Activated T-helper 2 cell treated with anti-CD3 and anti-CD28 coated beads, Interferon-gamma antibody, Interleukin-2, Interleukin-4, amounts not matched to agents 10 μg/mL and 5 μg/mL and 100 μg/mL, durations not matched to agents 14 hours and 24 hours and 36 hours (primary cell): ENCODE measurements around the gene FRS2. TPM values are rescaled to one million over a fixed set of nuclear protein-coding genes. Genes with fewer than 3 reads are reported as not detected.

Experiments used
- DNase-seq: peaks from one replicate; pipeline ENCODE4 v3.0.0; 2021; ENCODE audit warnings: low spot score
- H3K27ac Mint-ChIP-seq: one replicate; pipeline ENCODE4 v1.8.0; 2021; ENCODE audit warnings: mixed read lengths
- H3K27me3 Mint-ChIP-seq: one replicate; pipeline ENCODE4 v1.8.0; 2021; ENCODE audit warnings: low read depth, mixed read lengths
- H3K36me3 Mint-ChIP-seq: one replicate; pipeline ENCODE4 v1.8.0; 2021; ENCODE audit warnings: low read depth, mixed read lengths
- H3K4me1 Mint-ChIP-seq: one replicate; pipeline ENCODE4 v1.8.0; 2021; ENCODE audit warnings: low read depth, mixed read lengths
- H3K4me3 Mint-ChIP-seq: one replicate; pipeline ENCODE4 v1.8.0; 2021; ENCODE audit warnings: low read depth, mild to moderate bottlenecking, moderate library complexity, mixed read lengths
- H3K9me3 Mint-ChIP-seq: one replicate; pipeline ENCODE4 v1.8.0; 2021; ENCODE audit warnings: mixed read lengths
- intact Hi-C: fragments of 100-400 bp; cut with micrococcal nuclease; formaldehyde crosslinking; loops from one replicate; pipeline ENCODE4 v1.15.1; 2023
- total RNA-seq: library from RNA; stranded (reverse); gene quantifications from 2 replicates; pipeline ENCODE4 v1.2.3, GENCODE V29; 2022

FRS2 gene
- total RNA-seq, 1 donor from 2014 or later, result 11.4 TPM

DNA sequence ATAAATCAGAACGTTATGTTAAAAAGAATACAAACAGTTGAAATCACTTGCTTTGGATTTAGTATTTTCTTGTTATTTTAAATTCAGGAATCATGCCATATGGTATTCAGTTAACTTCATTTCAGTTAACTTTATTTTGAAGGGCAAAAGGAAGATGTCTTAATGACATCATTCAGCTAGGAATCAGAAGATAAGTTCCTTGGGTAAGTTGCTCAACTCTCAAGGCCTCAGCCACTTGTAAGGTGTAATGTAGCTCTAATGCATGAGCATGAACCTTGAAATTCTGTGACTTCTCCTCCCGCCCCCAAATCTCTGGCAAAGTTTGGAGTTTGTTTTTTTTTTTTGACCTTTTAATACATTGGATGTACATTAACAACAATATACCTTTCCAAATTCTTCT is 42.6 kb downstream of the FRS2 start:
- intact Hi-C loops, result no loop called here
- Mint-ChIP-seq H3K9me3 (no peaks in the 10 kb centered on the region), H3K27me3 (no peaks in the 10 kb centered on the region), H3K4me3 (no peak overlapping the region), H3K36me3 (no peaks in the 10 kb centered on the region), H3K4me1 (peaks cover 34% of the 10 kb centered on the region), H3K27ac (no peak overlapping the region)
- no peak for DNase-seq

DNA sequence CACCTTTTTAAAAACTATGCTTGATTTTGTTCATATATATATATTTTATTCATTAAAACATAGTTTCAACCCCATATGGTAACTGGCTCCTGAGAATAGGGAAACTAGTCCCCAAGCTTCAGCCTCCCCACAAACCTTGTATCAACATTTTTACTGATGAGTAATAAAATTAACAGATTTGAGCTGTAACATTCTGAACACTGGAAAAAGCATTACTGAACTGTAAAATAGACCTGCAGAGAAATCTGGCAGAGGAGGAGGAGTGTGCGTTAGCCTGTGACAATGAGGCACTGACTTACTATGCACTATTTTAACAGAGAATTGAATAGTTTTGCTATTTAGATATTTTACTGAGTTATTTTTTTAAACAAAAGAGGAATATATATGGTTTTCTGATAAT is 43.1 kb downstream of the FRS2 start:
- Mint-ChIP-seq H3K4me1 (peaks cover 33% of the 10 kb centered on the region), H3K27me3 (no peaks in the 10 kb centered on the region), H3K9me3 (no peaks in the 10 kb centered on the region), H3K27ac (no peak overlapping the region), H3K36me3 (peaks cover 2% of the 10 kb centered on the region), H3K4me3 (no peak overlapping the region)
- intact Hi-C loops, result no loop called here
- no peak for DNase-seq

DNA sequence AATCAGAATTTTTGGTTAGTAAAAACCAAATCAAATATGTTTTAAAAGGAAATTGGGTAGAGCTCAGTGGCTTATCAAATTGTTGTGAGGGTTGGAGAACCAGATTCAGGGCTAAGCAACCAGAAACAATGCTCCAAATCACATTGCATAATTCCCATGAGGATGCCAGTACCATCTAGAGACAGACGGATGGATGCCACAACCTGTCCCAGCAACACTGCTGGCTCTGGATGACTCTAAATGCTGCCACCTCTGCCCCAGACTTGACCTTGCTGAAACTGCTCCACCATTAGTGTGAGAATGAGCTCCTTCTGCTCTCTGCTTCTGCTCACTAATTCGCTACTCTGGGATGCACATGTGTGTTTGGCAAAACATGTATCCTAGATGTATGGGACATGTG is 43.9 kb downstream of the FRS2 start:
- peaks cover 4% of the 10 kb centered on the region for H3K36me3 Mint-ChIP-seq
- no peak for DNase-seq
- no peak overlapping the region for H3K4me3 Mint-ChIP-seq
- intact Hi-C loops, result no loop called here
- no peaks in the 10 kb centered on the region for H3K27me3 Mint-ChIP-seq
- peaks cover 29% of the 10 kb centered on the region for H3K4me1 Mint-ChIP-seq
- H3K27ac Mint-ChIP-seq, result no peak overlapping the region
- no peaks in the 10 kb centered on the region for H3K9me3 Mint-ChIP-seq

- H3K27me3 Mint-ChIP-seq, result no peaks in the 10 kb centered on the region
- H3K36me3 Mint-ChIP-seq, result peaks cover 11% of the 10 kb centered on the region
- no peak overlapping the region for H3K27ac Mint-ChIP-seq
- H3K4me1 Mint-ChIP-seq, result peaks cover 25% of the 10 kb centered on the region
- intact Hi-C loops, result no loop called here
- no peak for DNase-seq
- H3K4me3 Mint-ChIP-seq, result no peak overlapping the region
- peaks cover 5% of the 10 kb centered on the region for H3K9me3 Mint-ChIP-seq
These were observed 44.7 kb downstream of the FRS2 start for GRCh38 chr12:69514845-69515244.

GRCh38 chr12:69515394-69515930 is 45.3 kb downstream of the FRS2 start:
- Mint-ChIP-seq H3K9me3 (peaks cover 9% of the 10 kb centered on the region), H3K27me3 (no peaks in the 10 kb centered on the region), H3K27ac (no peak overlapping the region), H3K4me1 (peaks cover 28% of the 10 kb centered on the region), H3K36me3 (peaks cover 16% of the 10 kb centered on the region), H3K4me3 (no peak overlapping the region)
- intact Hi-C loops, result no loop called here
- DNase-seq, result no peak

DNA sequence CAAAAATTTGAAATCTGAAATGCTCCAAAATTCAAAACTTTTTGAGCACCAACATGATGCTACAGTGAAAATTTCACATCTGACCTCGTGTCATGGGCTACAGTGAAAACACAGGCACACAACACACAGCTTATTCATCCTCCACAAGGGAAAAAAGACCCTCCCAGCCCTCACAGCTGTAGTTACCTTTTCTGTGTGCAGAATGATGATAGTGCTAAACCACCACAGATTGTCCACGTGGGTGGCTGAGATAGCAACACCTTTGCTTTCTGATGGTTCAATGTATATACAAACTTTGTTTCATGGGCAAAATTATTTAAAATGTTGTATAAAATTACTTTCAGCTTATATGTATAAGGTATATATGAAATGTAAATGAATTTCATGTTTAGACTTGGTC is 46.8 kb downstream of the FRS2 start:
- Mint-ChIP-seq H3K27me3 (no peaks in the 10 kb centered on the region), H3K9me3 (peaks cover 21% of the 10 kb centered on the region), H3K4me3 (no peak overlapping the region), H3K27ac (no peak overlapping the region), H3K4me1 (peaks cover 29% of the 10 kb centered on the region), H3K36me3 (peaks cover 28% of the 10 kb centered on the region)
- intact Hi-C loops, result no loop called here
- DNase-seq, result no peak

DNA sequence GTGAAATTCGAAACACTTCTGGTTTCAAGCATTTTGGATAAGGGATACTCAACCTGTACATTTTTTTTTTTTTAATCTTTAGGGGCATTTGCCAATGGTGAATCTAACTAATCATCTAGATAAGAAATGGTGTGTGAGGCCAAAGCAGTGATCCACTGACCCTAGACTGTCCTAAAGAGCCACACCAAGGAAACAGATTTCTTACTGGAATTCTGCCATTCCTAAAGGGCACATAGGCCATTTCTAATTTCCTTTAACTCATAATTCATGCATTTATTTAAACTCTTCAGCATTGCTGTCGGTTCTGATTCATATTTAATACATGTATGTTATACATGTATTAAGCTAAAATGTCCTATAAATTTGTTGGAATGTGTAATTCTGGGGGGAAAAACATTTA is 47.2 kb downstream of the FRS2 start:
- H3K36me3 Mint-ChIP-seq, result peaks cover 32% of the 10 kb centered on the region
- H3K4me1 Mint-ChIP-seq, result peaks cover 27% of the 10 kb centered on the region
- no peaks in the 10 kb centered on the region for H3K27me3 Mint-ChIP-seq
- H3K4me3 Mint-ChIP-seq, result no peak overlapping the region
- peaks cover 26% of the 10 kb centered on the region for H3K9me3 Mint-ChIP-seq
- H3K27ac Mint-ChIP-seq, result no peak overlapping the region
- intact Hi-C loops, result no loop called here
- no peak for DNase-seq

DNA sequence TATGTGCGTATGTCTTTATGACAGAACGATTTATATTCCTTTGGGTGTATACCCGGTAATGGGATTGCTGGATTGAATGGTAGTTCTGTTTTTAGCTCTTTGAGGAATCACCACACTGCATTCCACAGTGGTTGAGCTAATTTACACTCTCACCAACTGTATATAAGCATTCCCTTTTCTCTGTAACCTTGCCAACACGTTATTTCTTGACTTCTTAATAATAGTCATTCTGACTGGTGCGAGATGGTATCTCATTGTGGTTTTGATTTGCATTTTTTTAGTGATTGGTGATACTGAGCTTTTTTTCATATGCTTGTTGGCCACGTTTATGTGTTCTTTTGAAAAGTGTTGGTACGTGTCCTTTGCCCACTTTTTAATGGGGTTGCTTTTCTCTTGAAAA is 49.7 kb downstream of the FRS2 start:
- Mint-ChIP-seq H3K9me3 (peaks cover 38% of the 10 kb centered on the region), H3K4me1 (peaks cover 14% of the 10 kb centered on the region), H3K4me3 (no peak overlapping the region), H3K27me3 (no peaks in the 10 kb centered on the region), H3K36me3 (peaks cover 41% of the 10 kb centered on the region), H3K27ac (no peak overlapping the region)
- intact Hi-C loops, result no loop called here
- DNase-seq, result no peak

DNA sequence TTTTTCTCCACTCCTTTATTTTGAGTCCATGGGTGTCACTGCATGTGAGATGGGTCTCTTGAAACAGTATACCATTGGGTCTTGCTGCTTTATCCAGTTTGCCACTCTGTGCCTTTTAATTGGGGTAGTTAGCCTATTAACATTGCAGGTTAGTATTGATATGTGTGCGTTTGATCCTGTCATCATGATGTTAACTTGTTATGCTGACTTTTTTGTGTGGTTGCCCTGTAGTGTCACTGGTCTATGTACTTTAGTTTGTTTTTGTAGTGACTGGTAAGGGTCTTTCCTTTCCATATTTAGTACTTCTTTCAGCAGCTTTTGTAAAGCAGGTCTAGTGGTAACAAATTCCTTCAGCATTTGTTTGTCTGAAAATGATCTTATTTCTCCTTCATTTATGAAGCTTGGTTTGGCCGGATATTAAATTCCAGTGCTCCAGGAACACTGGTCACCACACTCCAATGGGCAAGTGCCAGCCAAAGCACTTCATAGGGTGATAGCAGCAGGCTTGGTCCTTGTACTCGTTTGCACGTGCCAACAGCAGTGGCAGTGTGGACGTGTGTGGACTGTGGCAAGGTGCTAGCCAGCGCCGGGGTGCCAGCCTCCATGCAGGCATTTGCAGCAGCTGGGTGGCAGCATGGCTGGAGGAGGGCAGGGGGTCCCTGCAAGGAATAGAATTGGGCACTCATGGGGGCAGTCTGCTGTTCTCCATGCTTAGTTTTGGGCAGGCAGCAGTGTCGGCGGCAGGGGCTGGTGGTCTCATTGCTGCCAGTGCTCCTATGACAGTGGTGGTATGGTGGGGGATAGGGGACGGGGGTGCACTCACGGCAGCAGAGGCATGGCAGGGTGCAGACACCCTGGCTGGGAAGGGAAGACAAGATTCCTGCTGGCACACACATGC is 53.5 kb downstream of the FRS2 start:
- Mint-ChIP-seq H3K36me3 (peaks cover 40% of the 10 kb centered on the region), H3K4me1 (peaks cover 26% of the 10 kb centered on the region), H3K4me3 (no peak overlapping the region), H3K9me3 (peaks cover 38% of the 10 kb centered on the region), H3K27me3 (no peaks in the 10 kb centered on the region), H3K27ac (no peak overlapping the region)
- DNase-seq, result no peak
- intact Hi-C loops, result no loop called here

- H3K4me1 Mint-ChIP-seq, result peaks cover 30% of the 10 kb centered on the region
- H3K27me3 Mint-ChIP-seq, result no peaks in the 10 kb centered on the region
- no peak overlapping the region for H3K27ac Mint-ChIP-seq
- H3K9me3 Mint-ChIP-seq, result peaks cover 38% of the 10 kb centered on the region
- no peak overlapping the region for H3K4me3 Mint-ChIP-seq
- DNase-seq, result no peak
- intact Hi-C loops, result no loop called here
- peaks cover 40% of the 10 kb centered on the region for H3K36me3 Mint-ChIP-seq
These were observed 54.1 kb downstream of the FRS2 start for GRCh38 chr12:69524331-69524630.

GRCh38 chr12:69524755-69525469 is 54.7 kb downstream of the FRS2 start:
- no peak for DNase-seq
- Mint-ChIP-seq H3K4me1 (peaks cover 28% of the 10 kb centered on the region), H3K9me3 (peaks cover 32% of the 10 kb centered on the region), H3K27me3 (no peaks in the 10 kb centered on the region), H3K36me3 (peaks cover 34% of the 10 kb centered on the region), H3K27ac (no peak overlapping the region), H3K4me3 (no peak overlapping the region)
- intact Hi-C loops, result no loop called here

GRCh38 chr12:69527506-69528272 is 57.5 kb downstream of the FRS2 start:
- intact Hi-C loops, result no loop called here
- Mint-ChIP-seq H3K4me1 (peaks cover 25% of the 10 kb centered on the region), H3K36me3 (peaks cover 15% of the 10 kb centered on the region), H3K9me3 (peaks cover 9% of the 10 kb centered on the region), H3K27me3 (no peaks in the 10 kb centered on the region), H3K4me3 (no peak overlapping the region), H3K27ac (peak overlapping the region; percentile 65)
- no peak for DNase-seq
